ENCODE measurements around the gene IL11. TPM values are rescaled to one million over a fixed set of nuclear protein-coding genes. Genes with fewer than 3 reads are reported as not detected.

Gene IL11
- total RNA-seq, 4 donors from 2014 or later: 1.6 TPM; not detected in 3

GRCh38 chr19:55368701-55369563 lies 1.3 kb downstream of the IL11 start:
- H3K27me3 ChIP-seq: peaks cover 17 to 20% of the 10 kb centered on the region in 2 donors
- H3K4me1 ChIP-seq: peaks cover 0 to 14% of the 10 kb centered on the region in 2 donors
- intact Hi-C loops (cut with DNase I; ENCODE audit: low total_unique reads): no loop called here
- no peaks in the 10 kb centered on the region for H3K36me3 ChIP-seq
- H3K27ac ChIP-seq: no peak overlapping the region
- H3K4me3 ChIP-seq: no peak overlapping the region
- DNase-seq: no peak
- TF ChIP-seq CTCF (IDR thresholded peaks at IDR 0.05) (no peak), POLR2A (IDR thresholded peaks at IDR 0.05) (no peak)
- H3K9me3 ChIP-seq: no peaks in the 10 kb centered on the region

GRCh38 chr19:55368106-55368505 lies 2.2 kb downstream of the IL11 start:
- H3K4me3 ChIP-seq: no peak overlapping the region
- no peak overlapping the region for H3K27ac ChIP-seq
- peaks cover 0 to 14% of the 10 kb centered on the region in 2 donors for H3K4me1 ChIP-seq
- peaks cover 17 to 20% of the 10 kb centered on the region in 2 donors for H3K27me3 ChIP-seq
- intact Hi-C loops (cut with DNase I; ENCODE audit: low total_unique reads): no loop called here
- no peak for TF ChIP-seq CTCF (IDR thresholded peaks at IDR 0.05)
- no peak for TF ChIP-seq POLR2A (IDR thresholded peaks at IDR 0.05)
- no peak for DNase-seq
- no peaks in the 10 kb centered on the region for H3K36me3 ChIP-seq
- H3K9me3 ChIP-seq: no peaks in the 10 kb centered on the region

- intact Hi-C loops (cut with DNase I; ENCODE audit: low total_unique reads): no loop called here
- no peaks in the 10 kb centered on the region for H3K36me3 ChIP-seq
- H3K27me3 ChIP-seq: peaks cover 17 to 20% of the 10 kb centered on the region in 2 donors
- DNase-seq: no peak
- H3K4me1 ChIP-seq: peaks cover 0 to 14% of the 10 kb centered on the region in 2 donors
- no peak for TF ChIP-seq CTCF (IDR thresholded peaks at IDR 0.05)
- no peak for TF ChIP-seq POLR2A (IDR thresholded peaks at IDR 0.05)
- H3K4me3 ChIP-seq: no peak overlapping the region
- H3K9me3 ChIP-seq: no peaks in the 10 kb centered on the region
- H3K27ac ChIP-seq: no peak overlapping the region
These were observed 3.5 kb downstream of the IL11 start for GRCh38 chr19:55366790-55367189.

GRCh38 chr19:55365964-55366363 lies 4.3 kb downstream of the IL11 start:
- no peak for TF ChIP-seq CTCF (IDR thresholded peaks at IDR 0.05)
- no peak for TF ChIP-seq POLR2A (IDR thresholded peaks at IDR 0.05)
- DNase-seq: no peak
- Histone ChIP-seq H3K36me3 (no peaks in the 10 kb centered on the region), H3K27ac (no peak overlapping the region), H3K4me1 (peaks cover 0 to 14% of the 10 kb centered on the region in 2 donors), H3K9me3 (no peaks in the 10 kb centered on the region), H3K4me3 (no peak overlapping the region), H3K27me3 (peaks cover 17 to 20% of the 10 kb centered on the region in 2 donors)
- intact Hi-C loops (cut with DNase I; ENCODE audit: low total_unique reads): no loop called here

GRCh38 chr19:55365245-55365644 lies 5.0 kb downstream of the IL11 start:
- H3K4me3 ChIP-seq: no peak overlapping the region
- intact Hi-C loops (cut with DNase I; ENCODE audit: low total_unique reads): no loop called here
- no peaks in the 10 kb centered on the region for H3K9me3 ChIP-seq
- H3K27me3 ChIP-seq: peaks cover 14 to 15% of the 10 kb centered on the region in 2 donors
- no peak for DNase-seq
- peaks cover 0 to 13% of the 10 kb centered on the region in 2 donors for H3K4me1 ChIP-seq
- H3K36me3 ChIP-seq: no peaks in the 10 kb centered on the region
- TF ChIP-seq CTCF (IDR thresholded peaks at IDR 0.05) (no peak), POLR2A (IDR thresholded peaks at IDR 0.05) (no peak)
- no peak overlapping the region for H3K27ac ChIP-seq
